Activated CD4-positive, alpha-beta T cell treated with anti-CD3 and anti-CD28 coated beads for 36 hours (primary cell): ENCODE data around the gene PASD1. TPM values are rescaled to one million over a fixed set of nuclear protein-coding genes. Genes with fewer than 3 reads are reported as not detected.

Experiments used
- ATAC-seq: fragments of 200-7000 bp; cut with Tn5 transposase; one replicate; pipeline ENCODE4 v1.10.0; 2021; ENCODE audit warnings: mild to moderate bottlenecking, moderate library complexity
- CTCF ChIA-PET: fragments of 350-600 bp; sonication (Branson Sonifier 250); formaldehyde crosslinking; loops from one replicate; lab custom pipeline; 2021; ENCODE audit warnings: antibody characterized with exemption; lab: Charles Lee
- POLR2A ChIA-PET: fragments of 350-600 bp; sonication (Branson Sonifier 250); formaldehyde crosslinking; loops from one replicate; lab custom pipeline; 2021; ENCODE audit warnings: antibody characterized with exemption, inconsistent platforms; lab: Charles Lee
- DNase-seq: peaks from one replicate; pipeline ENCODE4 v3.0.0-alpha.2; 2020
- H3K27ac Mint-ChIP-seq: one replicate; pipeline ENCODE4 v1.8.0; 2021; ENCODE audit warnings: mixed read lengths
- H3K27me3 Mint-ChIP-seq: one replicate; pipeline ENCODE4 v1.8.0; 2021; ENCODE audit warnings: mixed read lengths
- H3K36me3 Mint-ChIP-seq: one replicate; pipeline ENCODE4 v1.8.0; 2021; ENCODE audit warnings: low read depth, mixed read lengths
- H3K4me1 Mint-ChIP-seq: one replicate; pipeline ENCODE4 v1.8.0; 2021; ENCODE audit warnings: mixed read lengths
- H3K4me3 Mint-ChIP-seq: one replicate; pipeline ENCODE4 v1.8.0; 2021; ENCODE audit warnings: mild to moderate bottlenecking, moderate library complexity, mixed read lengths
- H3K9me3 Mint-ChIP-seq: one replicate; pipeline ENCODE4 v1.8.0; 2021; ENCODE audit warnings: low read depth, mixed read lengths
- intact Hi-C, 2 experiments: fragments of 100-400 bp; cut with DNase I in 1 of 2; cut with micrococcal nuclease in 1 of 2; formaldehyde crosslinking; loops; one replicate each; pipeline versions ENCODE4 v1.14.2 to v1.15.1; 2022 to 2024; cut with DNase I, micrococcal nuclease
- total RNA-seq, 2 experiments: library from RNA; stranded (reverse); gene quantifications; one replicate each; pipeline ENCODE4 v1.2.3, GENCODE V29; 2021

The PASD1 gene
- total RNA-seq, 2 experiments from 2014 or later = not detected

- Mint-ChIP-seq H3K4me3 (no peak overlapping the region), H3K4me1 (no peaks in the 10 kb centered on the region), H3K27ac (no peak overlapping the region), H3K9me3 (no peaks in the 10 kb centered on the region), H3K27me3 (peaks cover 2% of the 10 kb centered on the region), H3K36me3 (no peaks in the 10 kb centered on the region)
- intact Hi-C loops = no loop called here
- ATAC-seq (no peak), DNase-seq (no peak)
- ChIA-PET POLR2A (no interaction called here), CTCF (no interaction called here)
Measured at GRCh38 chrX:151631822-151632221, 68.3 kb downstream of the PASD1 start.

GRCh38 chrX:151633157-151633556 lies 69.7 kb downstream of the PASD1 start:
- Mint-ChIP-seq H3K27me3 (peaks cover 4% of the 10 kb centered on the region), H3K9me3 (no peaks in the 10 kb centered on the region), H3K27ac (no peak overlapping the region), H3K4me1 (no peaks in the 10 kb centered on the region), H3K4me3 (no peak overlapping the region), H3K36me3 (no peaks in the 10 kb centered on the region)
- CTCF ChIA-PET = no interaction called here
- ATAC-seq (no peak), DNase-seq (no peak)
- POLR2A ChIA-PET = no interaction called here
- intact Hi-C loops = no loop called here

- H3K27me3 Mint-ChIP-seq = peaks cover 4% of the 10 kb centered on the region
- DNase-seq (no peak), ATAC-seq (no peak)
- no peak overlapping the region for H3K4me3 Mint-ChIP-seq
- intact Hi-C loops = no loop called here
- no peaks in the 10 kb centered on the region for H3K9me3 Mint-ChIP-seq
- no peaks in the 10 kb centered on the region for H3K36me3 Mint-ChIP-seq
- ChIA-PET CTCF (no interaction called here), POLR2A (no interaction called here)
- H3K27ac Mint-ChIP-seq = no peak overlapping the region
- no peaks in the 10 kb centered on the region for H3K4me1 Mint-ChIP-seq
Measured at GRCh38 chrX:151634937-151635336, 71.5 kb downstream of the PASD1 start.

GRCh38 chrX:151641564-151641963 lies 78.1 kb downstream of the PASD1 start:
- no peaks in the 10 kb centered on the region for H3K4me1 Mint-ChIP-seq
- intact Hi-C loops = no loop called here
- POLR2A ChIA-PET = no interaction called here
- ATAC-seq = no peak
- H3K27me3 Mint-ChIP-seq = peaks cover 5% of the 10 kb centered on the region
- no peak overlapping the region for H3K4me3 Mint-ChIP-seq
- CTCF ChIA-PET = no interaction called here
- H3K27ac Mint-ChIP-seq = no peak overlapping the region
- no peaks in the 10 kb centered on the region for H3K36me3 Mint-ChIP-seq
- DNase-seq = no peak
- H3K9me3 Mint-ChIP-seq = no peaks in the 10 kb centered on the region

GRCh38 chrX:151675121-151675746 lies 111.8 kb downstream of the PASD1 start:
- no peaks in the 10 kb centered on the region for H3K36me3 Mint-ChIP-seq
- no peak overlapping the region for H3K27ac Mint-ChIP-seq
- intact Hi-C loops = no loop called here
- peaks cover 3% of the 10 kb centered on the region for H3K27me3 Mint-ChIP-seq
- POLR2A ChIA-PET = no interaction called here
- CTCF ChIA-PET = no interaction called here
- no peaks in the 10 kb centered on the region for H3K9me3 Mint-ChIP-seq
- DNase-seq (no peak), ATAC-seq (no peak)
- H3K4me1 Mint-ChIP-seq = no peaks in the 10 kb centered on the region
- no peak overlapping the region for H3K4me3 Mint-ChIP-seq

- Mint-ChIP-seq H3K27me3 (peaks cover 5% of the 10 kb centered on the region), H3K36me3 (no peaks in the 10 kb centered on the region), H3K27ac (no peak overlapping the region), H3K4me1 (no peaks in the 10 kb centered on the region), H3K4me3 (no peak overlapping the region), H3K9me3 (no peaks in the 10 kb centered on the region)
- ChIA-PET POLR2A (no interaction called here), CTCF (no interaction called here)
- no peak for ATAC-seq
- intact Hi-C loops = no loop called here
- DNase-seq = no peak
Measured at GRCh38 chrX:151676196-151676595, 112.7 kb downstream of the PASD1 start.

GRCh38 chrX:151679798-151680402 lies 116.4 kb downstream of the PASD1 start:
- ChIA-PET CTCF (interaction anchor here (1.5 kb wide), 1 partner anchor 528 kb away, joined by 6 read pairs; no protein-coding TSS in a partner anchor), POLR2A (no interaction called here)
- peaks cover 13% of the 10 kb centered on the region for H3K27me3 Mint-ChIP-seq
- no peak overlapping the region for H3K27ac Mint-ChIP-seq
- H3K9me3 Mint-ChIP-seq = no peaks in the 10 kb centered on the region
- no peak for ATAC-seq
- H3K36me3 Mint-ChIP-seq = no peaks in the 10 kb centered on the region
- intact Hi-C loops = loop anchor here (5.0 kb wide), 4 partner anchors 173 to 908 kb away; no protein-coding TSS in a partner anchor
- H3K4me3 Mint-ChIP-seq = no peak overlapping the region
- no peak for DNase-seq
- no peaks in the 10 kb centered on the region for H3K4me1 Mint-ChIP-seq

- H3K9me3 Mint-ChIP-seq = no peaks in the 10 kb centered on the region
- no peak overlapping the region for H3K27ac Mint-ChIP-seq
- no peak overlapping the region for H3K4me3 Mint-ChIP-seq
- intact Hi-C loops = loop anchor here (1.0 to 5.0 kb wide), 5 partner anchors 174 to 909 kb away; no protein-coding TSS in a partner anchor
- ChIA-PET POLR2A (no interaction called here), CTCF (interaction anchor here (0.6 to 1.8 kb wide), 5 partner anchors 176 to 596 kb away, joined by 3 to 6 read pairs (median 4); no protein-coding TSS in a partner anchor)
- ATAC-seq = peak; percentile 63
- H3K36me3 Mint-ChIP-seq = no peaks in the 10 kb centered on the region
- peaks cover 13% of the 10 kb centered on the region for H3K27me3 Mint-ChIP-seq
- no peaks in the 10 kb centered on the region for H3K4me1 Mint-ChIP-seq
- peak; percentile 75 for DNase-seq
Measured at GRCh38 chrX:151680805-151681204, 117.3 kb downstream of the PASD1 start.

GRCh38 chrX:151687635-151688034 lies 124.2 kb downstream of the PASD1 start:
- Mint-ChIP-seq H3K4me1 (no peaks in the 10 kb centered on the region), H3K36me3 (no peaks in the 10 kb centered on the region), H3K9me3 (no peaks in the 10 kb centered on the region), H3K27ac (no peak overlapping the region), H3K4me3 (no peak overlapping the region), H3K27me3 (peaks cover 4% of the 10 kb centered on the region)
- intact Hi-C loops = no loop called here
- ATAC-seq (no peak), DNase-seq (no peak)
- ChIA-PET POLR2A (no interaction called here), CTCF (interaction anchor here (1.0 kb wide), 1 partner anchor 536 kb away, joined by 3 read pairs; no protein-coding TSS in a partner anchor)

- H3K36me3 Mint-ChIP-seq = no peaks in the 10 kb centered on the region
- no peaks in the 10 kb centered on the region for H3K9me3 Mint-ChIP-seq
- CTCF ChIA-PET = no interaction called here
- intact Hi-C loops = no loop called here
- POLR2A ChIA-PET = no interaction called here
- H3K4me3 Mint-ChIP-seq = no peak overlapping the region
- DNase-seq (no peak), ATAC-seq (no peak)
- H3K27ac Mint-ChIP-seq = no peak overlapping the region
- H3K27me3 Mint-ChIP-seq = peaks cover 6% of the 10 kb centered on the region
- H3K4me1 Mint-ChIP-seq = no peaks in the 10 kb centered on the region
Measured at GRCh38 chrX:151688695-151689094, 125.2 kb downstream of the PASD1 start.

GRCh38 chrX:151692825-151693224 lies 129.3 kb downstream of the PASD1 start:
- ChIA-PET POLR2A (no interaction called here), CTCF (no interaction called here)
- no peak overlapping the region for H3K27ac Mint-ChIP-seq
- intact Hi-C loops = no loop called here
- no peaks in the 10 kb centered on the region for H3K36me3 Mint-ChIP-seq
- no peaks in the 10 kb centered on the region for H3K9me3 Mint-ChIP-seq
- DNase-seq (no peak), ATAC-seq (no peak)
- H3K4me3 Mint-ChIP-seq = no peak overlapping the region
- peaks cover 15% of the 10 kb centered on the region for H3K27me3 Mint-ChIP-seq
- no peaks in the 10 kb centered on the region for H3K4me1 Mint-ChIP-seq

GRCh38 chrX:151694121-151694520 lies 130.6 kb downstream of the PASD1 start:
- H3K27ac Mint-ChIP-seq = no peak overlapping the region
- H3K9me3 Mint-ChIP-seq = no peaks in the 10 kb centered on the region
- H3K4me1 Mint-ChIP-seq = no peaks in the 10 kb centered on the region
- no peak for ATAC-seq
- H3K4me3 Mint-ChIP-seq = no peak overlapping the region
- no peaks in the 10 kb centered on the region for H3K36me3 Mint-ChIP-seq
- CTCF ChIA-PET = no interaction called here
- POLR2A ChIA-PET = no interaction called here
- DNase-seq = no peak
- H3K27me3 Mint-ChIP-seq = peaks cover 15% of the 10 kb centered on the region
- intact Hi-C loops = no loop called here
